K562 (cell line): Measurements from ENCODE around the gene ZNF785. TPM values are rescaled to one million over a fixed set of nuclear protein-coding genes. Genes with fewer than 3 reads are reported as not detected.

Experiments
- DMBX1 ChIP-seq: fragments of 250-450 bp; sonication (Bioruptor Pico); IDR thresholded peaks from 2 replicates; pipeline ENCODE4 v1.8.0; 2022; ENCODE audit warnings: inconsistent platforms, mild to moderate bottlenecking, moderate library complexity, borderline replicate concordance
- ESRRA ChIP-seq: fragments of 450-650 bp; IDR thresholded peaks from 2 replicates; pipeline ENCODE4 v1.6.1; 2014; ENCODE audit warnings: low read depth, mild to moderate bottlenecking, moderate library complexity, borderline replicate concordance
- HIVEP1 ChIP-seq: fragments of 250-450 bp; sonication (Bioruptor Pico); IDR thresholded peaks from 2 replicates; pipeline ENCODE4 v1.4.0; 2020; ENCODE audit warnings: mild to moderate bottlenecking
- NRF1 ChIP-seq, 2 experiments: fragments of 450-650 bp; IDR thresholded peaks in 1 of 2; conservative IDR thresholded peaks in 1 of 2; 2 replicates each; pipeline ENCODE4 v1.6.1; 2014; ENCODE audit warnings: mild to moderate bottlenecking in 2 of 2
- PHF8 ChIP-seq: fragments of 200-600 bp; sonication (generic); IDR thresholded peaks from 2 replicates; pipeline ENCODE4 v1.6.1; 2012; ENCODE audit warnings: mixed run types, mild to moderate bottlenecking, inconsistent platforms, low read length, moderate library complexity, borderline replicate concordance
- RBM14 ChIP-seq: fragments of 200-400 bp; formaldehyde crosslinking; IDR thresholded peaks from 2 replicates; pipeline ENCODE4 v1.6.1; 2018; ENCODE audit warnings: low read depth, mild to moderate bottlenecking, low read length, moderate library complexity, borderline replicate concordance; ENCODE audit not compliant: insufficient read depth
- RFX5 ChIP-seq: IDR thresholded peaks from 2 replicates; pipeline ENCODE4 v1.6.1; 2011; ENCODE audit warnings: low read depth, mild to moderate bottlenecking, improper control_type of control experiment, low read length
- polyA plus RNA-seq, 8 experiments: library from polyadenylated mRNA; depleted of rRNA in 4 of 8; stranded (reverse) in 5 of 8; unstranded in 3 of 8; fragments of >200 nt; fragmentation: Nextera tagmentation in 2 of 8; fragmentation: Illumina TruSeq in 1 of 8; extraction: Ambion mirVana in 2 of 8; extraction: Trizol in 1 of 8; gene quantifications; 2 replicates each; pipeline versions ENCODE4 v1.2.1 to v1.2.3, GENCODE V29; 2011 to 2014; ENCODE audit warnings: inconsistent platforms in 1 of 8, missing spikeins in 1 of 8
- total RNA-seq, 7 experiments: library from RNA; depleted of rRNA in 6 of 7; stranded (reverse); fragments of >200 nt in 6 of 7; fragmentation: Illumina TruSeq in 2 of 7; extraction: Trizol in 2 of 7; gene quantifications; 2 replicates each; pipeline versions ENCODE4 v1.2.1 to v1.2.3, GENCODE V29; 2011 to 2021; ENCODE audit warnings: low replicate concordance in 1 of 7
- TF ChIP-seq, protein P1 (sequence below): IDR thresholded peaks from 3 replicates; pipeline ENCODE4 v1.6.1; 2011; ENCODE audit warnings: borderline replicate concordance, mild to moderate bottlenecking, moderate library complexity; ENCODE audit not compliant: insufficient read length; ENCODE audit errors: extremely low read depth
- TF ChIP-seq, protein P2 (sequence below): fragments of 250-450 bp; sonication (Bioruptor Pico); IDR thresholded peaks from 2 replicates; pipeline ENCODE4 v1.5.0; 2021; ENCODE audit warnings: mild to moderate bottlenecking, moderate library complexity
- TF ChIP-seq, protein P3 (sequence below), 2 experiments: fragments of 450-650 bp; formaldehyde crosslinking in 1 of 2; IDR thresholded peaks; 2 replicates each; pipeline versions ENCODE4 v1.4.0 to v1.6.1; 2014 to 2020; ENCODE audit warnings: mild to moderate bottlenecking in 2 of 2, borderline replicate concordance in 1 of 2, low read depth in 1 of 2

Gene ZNF785
- total and polyA plus RNA-seq, 9 of the 15 experiments (the other 6 are each of a cell fraction or from before 2014, with no cell fraction given), result 0.64 to 11.0 (median 6.4) TPM

DNA sequence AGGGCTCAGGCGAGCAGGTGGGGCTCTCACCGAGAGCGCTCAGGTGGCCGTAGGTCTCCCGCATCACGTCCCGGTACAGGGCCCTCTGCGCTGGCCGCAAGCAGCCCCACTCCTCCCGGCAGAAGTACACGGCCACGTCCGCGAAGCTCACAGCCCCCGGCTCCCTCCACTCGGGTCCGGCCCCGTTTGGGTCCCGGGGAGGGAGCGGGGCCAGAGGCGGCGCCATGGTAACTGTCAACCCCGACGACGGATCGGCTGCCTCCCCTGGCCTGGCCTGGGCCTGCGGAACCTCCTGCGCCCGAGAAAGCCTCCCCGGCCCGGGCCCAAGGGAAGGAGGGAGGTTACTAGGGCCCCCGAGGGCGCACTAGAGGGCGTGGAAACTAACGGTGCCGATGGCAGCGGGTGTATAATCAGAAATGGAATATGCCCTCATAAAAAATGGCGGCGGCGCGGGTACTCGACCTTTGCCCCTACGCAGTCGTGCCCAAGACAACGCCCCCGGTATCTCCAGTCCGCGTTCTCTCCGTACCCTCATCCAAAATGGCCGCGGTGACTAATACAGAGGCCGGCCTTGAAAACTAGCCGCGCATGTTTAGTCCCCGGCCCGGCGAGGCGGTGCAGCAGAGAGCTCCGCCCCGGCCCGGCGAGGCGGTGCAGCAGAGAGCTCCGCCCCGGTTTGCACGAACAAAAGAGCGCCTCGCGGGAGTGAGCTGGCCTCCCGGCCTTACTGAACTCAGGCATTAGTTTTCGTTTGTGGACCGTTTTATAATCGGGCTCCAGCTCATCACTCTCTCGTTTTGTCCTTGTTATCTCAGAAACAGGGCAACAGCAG, 27.3 kb downstream of the ZNF785 start, which contains the start of gene ZNF764 (continued):
- TF ChIP-seq, protein P1, sequence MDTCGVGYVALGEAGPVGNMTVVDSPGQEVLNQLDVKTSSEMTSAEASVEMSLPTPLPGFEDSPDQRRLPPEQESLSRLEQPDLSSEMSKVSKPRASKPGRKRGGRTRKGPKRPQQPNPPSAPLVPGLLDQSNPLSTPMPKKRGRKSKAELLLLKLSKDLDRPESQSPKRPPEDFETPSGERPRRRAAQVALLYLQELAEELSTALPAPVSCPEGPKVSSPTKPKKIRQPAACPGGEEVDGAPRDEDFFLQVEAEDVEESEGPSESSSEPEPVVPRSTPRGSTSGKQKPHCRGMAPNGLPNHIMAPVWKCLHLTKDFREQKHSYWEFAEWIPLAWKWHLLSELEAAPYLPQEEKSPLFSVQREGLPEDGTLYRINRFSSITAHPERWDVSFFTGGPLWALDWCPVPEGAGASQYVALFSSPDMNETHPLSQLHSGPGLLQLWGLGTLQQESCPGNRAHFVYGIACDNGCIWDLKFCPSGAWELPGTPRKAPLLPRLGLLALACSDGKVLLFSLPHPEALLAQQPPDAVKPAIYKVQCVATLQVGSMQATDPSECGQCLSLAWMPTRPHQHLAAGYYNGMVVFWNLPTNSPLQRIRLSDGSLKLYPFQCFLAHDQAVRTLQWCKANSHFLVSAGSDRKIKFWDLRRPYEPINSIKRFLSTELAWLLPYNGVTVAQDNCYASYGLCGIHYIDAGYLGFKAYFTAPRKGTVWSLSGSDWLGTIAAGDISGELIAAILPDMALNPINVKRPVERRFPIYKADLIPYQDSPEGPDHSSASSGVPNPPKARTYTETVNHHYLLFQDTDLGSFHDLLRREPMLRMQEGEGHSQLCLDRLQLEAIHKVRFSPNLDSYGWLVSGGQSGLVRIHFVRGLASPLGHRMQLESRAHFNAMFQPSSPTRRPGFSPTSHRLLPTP, result no peak
- TF ChIP-seq RFX5 (no peak), DMBX1 (peak; percentile 22; the same call in 1 of the 2 replicates), HIVEP1 (no peak), NRF1 (conservative IDR thresholded peaks at IDR 0.05 in 1 of 2, IDR thresholded peaks at IDR 0.05 in 1 of 2) (peak; percentile 89 to 91), PHF8 (peak; percentile 59; the same call in 1 of the 2 replicates), ESRRA (peak; percentile 11; the same call in 1 of the 2 replicates), RBM14 (peak; percentile 94; the same call in 1 of the 2 replicates)
- TF ChIP-seq, protein P2, sequence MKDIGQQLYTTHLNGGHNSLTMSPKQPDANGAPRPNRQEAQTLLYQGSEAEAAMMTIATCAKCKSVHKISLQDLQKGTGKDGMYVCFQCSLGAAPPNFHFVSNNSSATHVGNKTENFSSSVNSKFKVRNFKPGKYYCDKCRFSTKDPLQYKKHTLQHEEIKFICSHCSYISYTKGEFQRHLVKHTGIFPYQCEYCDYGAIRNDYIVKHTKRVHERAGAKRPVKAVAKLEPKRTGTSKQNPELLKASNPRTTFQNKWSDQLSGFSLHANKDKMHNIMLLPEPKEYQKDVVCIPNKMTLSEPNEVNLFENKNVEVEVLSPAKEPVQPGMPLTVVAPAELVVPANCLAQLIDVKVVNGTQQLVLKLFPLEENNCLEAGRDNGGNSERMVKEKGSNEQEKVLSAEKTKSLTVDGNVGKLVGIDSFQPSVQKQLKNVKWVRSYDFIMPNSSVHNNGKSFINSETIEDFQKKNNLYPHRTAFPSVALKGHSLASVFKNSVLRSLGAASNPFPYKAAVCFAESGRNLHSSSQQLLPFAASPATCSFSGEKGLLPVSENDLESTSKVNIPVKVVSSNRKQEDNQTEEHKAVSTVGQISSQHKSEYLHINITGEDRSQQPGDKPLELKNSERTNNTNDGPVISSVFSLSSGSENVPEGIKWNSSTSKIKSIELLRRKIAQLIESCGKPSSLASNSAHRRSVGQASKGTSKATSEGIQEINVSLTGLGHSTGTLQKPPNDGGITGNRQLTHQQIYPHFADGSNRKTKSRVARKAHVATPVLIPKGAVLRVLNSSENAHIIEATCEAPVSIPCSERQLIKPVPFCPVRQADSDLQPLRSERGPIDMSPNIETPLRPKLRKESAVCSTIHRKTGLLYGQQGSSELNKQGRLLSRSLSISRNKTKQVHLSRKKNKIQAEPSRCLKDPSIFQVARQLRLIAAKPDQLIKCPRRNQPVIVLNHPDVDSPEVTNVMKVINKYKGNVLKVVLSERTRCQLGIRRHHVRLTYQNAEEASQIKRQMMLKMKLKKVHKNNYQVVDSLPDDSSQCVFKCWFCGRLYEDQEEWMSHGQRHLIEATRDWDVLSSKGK (CRISPR knock-in tag), result no peak
- TF ChIP-seq, protein P3, sequence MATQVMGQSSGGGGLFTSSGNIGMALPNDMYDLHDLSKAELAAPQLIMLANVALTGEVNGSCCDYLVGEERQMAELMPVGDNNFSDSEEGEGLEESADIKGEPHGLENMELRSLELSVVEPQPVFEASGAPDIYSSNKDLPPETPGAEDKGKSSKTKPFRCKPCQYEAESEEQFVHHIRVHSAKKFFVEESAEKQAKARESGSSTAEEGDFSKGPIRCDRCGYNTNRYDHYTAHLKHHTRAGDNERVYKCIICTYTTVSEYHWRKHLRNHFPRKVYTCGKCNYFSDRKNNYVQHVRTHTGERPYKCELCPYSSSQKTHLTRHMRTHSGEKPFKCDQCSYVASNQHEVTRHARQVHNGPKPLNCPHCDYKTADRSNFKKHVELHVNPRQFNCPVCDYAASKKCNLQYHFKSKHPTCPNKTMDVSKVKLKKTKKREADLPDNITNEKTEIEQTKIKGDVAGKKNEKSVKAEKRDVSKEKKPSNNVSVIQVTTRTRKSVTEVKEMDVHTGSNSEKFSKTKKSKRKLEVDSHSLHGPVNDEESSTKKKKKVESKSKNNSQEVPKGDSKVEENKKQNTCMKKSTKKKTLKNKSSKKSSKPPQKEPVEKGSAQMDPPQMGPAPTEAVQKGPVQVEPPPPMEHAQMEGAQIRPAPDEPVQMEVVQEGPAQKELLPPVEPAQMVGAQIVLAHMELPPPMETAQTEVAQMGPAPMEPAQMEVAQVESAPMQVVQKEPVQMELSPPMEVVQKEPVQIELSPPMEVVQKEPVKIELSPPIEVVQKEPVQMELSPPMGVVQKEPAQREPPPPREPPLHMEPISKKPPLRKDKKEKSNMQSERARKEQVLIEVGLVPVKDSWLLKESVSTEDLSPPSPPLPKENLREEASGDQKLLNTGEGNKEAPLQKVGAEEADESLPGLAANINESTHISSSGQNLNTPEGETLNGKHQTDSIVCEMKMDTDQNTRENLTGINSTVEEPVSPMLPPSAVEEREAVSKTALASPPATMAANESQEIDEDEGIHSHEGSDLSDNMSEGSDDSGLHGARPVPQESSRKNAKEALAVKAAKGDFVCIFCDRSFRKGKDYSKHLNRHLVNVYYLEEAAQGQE (IDR thresholded peaks at IDR 0.05; ENCODE audit: borderline replicate concordance), result no peak
- TF ChIP-seq, protein P3 (CRISPR knock-in tag; IDR thresholded peaks at IDR 0.05; ENCODE audit: low read depth), result no peak
